GM08714 (cell line): ENCODE measurements around the gene PHYKPL.
"Not testable (repeated sequence)": the region's sequence is repeated elsewhere in the genome, so short reads cannot be mapped to it uniquely, and the experiment has no call there.

Source experiments
- H3K4me3 ChIP-seq: fragments of 200-500 bp; sonication (Bioruptor generic); 2 replicates; pipeline ENCODE4 v1.5.1; 2014; ENCODE audit warnings: mild to moderate bottlenecking, low read length, inconsistent platforms
- ZNF274 ChIP-seq: IDR thresholded peaks from 2 replicates; pipeline ENCODE4 v1.6.1; 2012; ENCODE audit warnings: mild to moderate bottlenecking, low read depth, low read length

The PHYKPL gene

GRCh38 chr5:178250263-178250662, 17.7 kb upstream of the PHYKPL start:
- TF ChIP-seq ZNF274, result no peak
- no peak overlapping the region for H3K4me3 ChIP-seq

- no peak for TF ChIP-seq ZNF274
- no peak overlapping the region for H3K4me3 ChIP-seq
These were observed 16.8 kb upstream of the PHYKPL start for GRCh38 chr5:178249191-178249989.

- H3K4me3 ChIP-seq, result no peak overlapping the region
These were observed 16.1 kb upstream of the PHYKPL start for GRCh38 chr5:178248750-178249149.

GRCh38 chr5:178247481-178248456, 15.2 kb upstream of the PHYKPL start:
- H3K4me3 ChIP-seq, result no peak overlapping the region
- TF ChIP-seq ZNF274, result no peak

More at GRCh38 chr5:178248750-178249149, 16.1 kb upstream of the PHYKPL start:
- TF ChIP-seq ZNF274, result no peak

GRCh38 chr5:178246624-178247279, 14.2 kb upstream of the PHYKPL start:
- no peak overlapping the region for H3K4me3 ChIP-seq
- TF ChIP-seq ZNF274, result no peak

- TF ChIP-seq ZNF274, result no peak
- no peak overlapping the region for H3K4me3 ChIP-seq
These were observed 12.8 kb upstream of the PHYKPL start for GRCh38 chr5:178245389-178245788.

- no peak overlapping the region for H3K4me3 ChIP-seq
- no peak for TF ChIP-seq ZNF274
These were observed 12.0 kb upstream of the PHYKPL start for GRCh38 chr5:178244576-178244975.

- no peak for TF ChIP-seq ZNF274
- H3K4me3 ChIP-seq, result no peak overlapping the region
These were observed 9.8 kb upstream of the PHYKPL start for GRCh38 chr5:178242416-178242815.

GRCh38 chr5:178241688-178242231, 9.2 kb upstream of the PHYKPL start:
- H3K4me3 ChIP-seq, result no peak overlapping the region; the same call in 1 of the 2 replicates
- no peak for TF ChIP-seq ZNF274

GRCh38 chr5:178241231-178241663, 8.6 kb upstream of the PHYKPL start:
- no peak for TF ChIP-seq ZNF274
- H3K4me3 ChIP-seq, result peak overlapping the region; percentile 2; the same call in 1 of the 2 replicates

- TF ChIP-seq ZNF274, result no peak
These were observed 8.2 kb upstream of the PHYKPL start for GRCh38 chr5:178240766-178241165.

GRCh38 chr5:178240341-178240741, 7.7 kb upstream of the PHYKPL start:
- TF ChIP-seq ZNF274, result no peak
- H3K4me3 ChIP-seq, result peak overlapping the region; percentile 8; the same call in 1 of the 2 replicates

More at GRCh38 chr5:178240766-178241165, 8.2 kb upstream of the PHYKPL start:
- peak overlapping the region; percentile 8; the same call in 1 of the 2 replicates for H3K4me3 ChIP-seq

GRCh38 chr5:178239626-178240301, 7.2 kb upstream of the PHYKPL start:
- not testable (repeated sequence) for H3K4me3 ChIP-seq
